Midbrain (tissue), 1 donor: Measurements from ENCODE around the gene ERC2.
"Not testable (repeated sequence)": the region's sequence is repeated elsewhere in the genome, so short reads cannot be mapped to it uniquely, and the experiment has no call there.

Experiments
- DNase-seq: peaks from one replicate; lab custom pipeline; 2025; lab: John Stamatoyannopoulos, UW

Gene ERC2

GRCh38 chr3:56119575-56120349 is 348.5 kb downstream of the ERC2 start:
- DNase-seq = no peak

GRCh38 chr3:56118968-56119367 is 349.3 kb downstream of the ERC2 start:
- DNase-seq = no peak

GRCh38 chr3:56115698-56116097 is 352.6 kb downstream of the ERC2 start:
- DNase-seq = no peak

GRCh38 chr3:56115199-56115598 is 353.1 kb downstream of the ERC2 start:
- DNase-seq = no peak

- no peak for DNase-seq
These were observed 354.4 kb downstream of the ERC2 start for GRCh38 chr3:56113908-56114307.

GRCh38 chr3:56113231-56113630 is 355.0 kb downstream of the ERC2 start:
- no peak for DNase-seq

- DNase-seq = no peak
These were observed 356.5 kb downstream of the ERC2 start for GRCh38 chr3:56111606-56112304.

- no peak for DNase-seq
These were observed 357.4 kb downstream of the ERC2 start for GRCh38 chr3:56110886-56111285.

- no peak for DNase-seq
These were observed 361.1 kb downstream of the ERC2 start for GRCh38 chr3:56107157-56107556.

GRCh38 chr3:56102032-56102431 is 366.2 kb downstream of the ERC2 start:
- no peak for DNase-seq

- DNase-seq = no peak
These were observed 366.7 kb downstream of the ERC2 start for GRCh38 chr3:56101576-56101975.

- DNase-seq = no peak
These were observed 371.3 kb downstream of the ERC2 start for GRCh38 chr3:56096999-56097398.

GRCh38 chr3:56094170-56094569 is 374.1 kb downstream of the ERC2 start:
- no peak for DNase-seq

GRCh38 chr3:56089739-56090138 is 378.5 kb downstream of the ERC2 start:
- no peak for DNase-seq

GRCh38 chr3:56087451-56088053 is 380.7 kb downstream of the ERC2 start:
- no peak for DNase-seq

- DNase-seq = no peak
These were observed 381.9 kb downstream of the ERC2 start for GRCh38 chr3:56086355-56086754.

- DNase-seq = no peak
These were observed 387.0 kb downstream of the ERC2 start for GRCh38 chr3:56081246-56081645.

GRCh38 chr3:56076746-56077145 is 391.5 kb downstream of the ERC2 start:
- no peak for DNase-seq

- no peak for DNase-seq
These were observed 393.2 kb downstream of the ERC2 start for GRCh38 chr3:56075089-56075488.

- DNase-seq = no peak
These were observed 398.5 kb downstream of the ERC2 start for GRCh38 chr3:56069766-56070165.

GRCh38 chr3:56066405-56066804 is 401.9 kb downstream of the ERC2 start:
- DNase-seq = not testable (repeated sequence)

- DNase-seq = no peak
These were observed 403.6 kb downstream of the ERC2 start for GRCh38 chr3:56064684-56065083.

- DNase-seq = no peak
These were observed 407.0 kb downstream of the ERC2 start for GRCh38 chr3:56061279-56061626.
